Pericardium fibroblast (primary cell): Measurements from ENCODE around the gene S100A4. TPM values are rescaled to one million over a fixed set of nuclear protein-coding genes. Genes with fewer than 3 reads are reported as not detected.

Source experiments
- total RNA-seq: library from RNA; depleted of rRNA; stranded (reverse); fragments of >200 nt; gene quantifications from 2 replicates; pipeline ENCODE4 v1.2.3, GENCODE V29; 2015

The S100A4 gene
- total RNA-seq: 33.4 and 191 TPM in 2 replicates

GRCh38 chr1:153545067-153546055 is at the start of gene S100A4:
Gene S100A4, minus strand, starts transcription at chr1:153545806. Its CDS starts 1,012 bp downstream, at chr1:153544794.

GRCh38 chr1:153565529-153566374 is 20.1 kb upstream of the S100A4 start, which contains the start of gene S100A2:
Gene S100A2, minus strand, starts transcription at chr1:153565844. Its CDS starts 1,967 bp downstream, at chr1:153563877.

GRCh38 chr1:153548722-153549688 is 3.4 kb upstream of the S100A4 start, which contains the start of gene S100A3:
Gene S100A3, minus strand, starts transcription at chr1:153549258. Its CDS starts 773 bp downstream, at chr1:153548485.

GRCh38 chr1:153540394-153541361 is 4.9 kb downstream of the S100A4 start, which contains the start of gene S100A5:
Gene S100A5, minus strand, starts transcription at chr1:153540934. Its CDS starts 743 bp downstream, at chr1:153540191.

GRCh38 chr1:153535242-153536011 is 10.2 kb downstream of the S100A4 start, which contains the start of gene S100A6:
Gene S100A6, minus strand, starts transcription at chr1:153535991. Its CDS starts 652 bp downstream, at chr1:153535339.

Other genes starting within 250 kb of the S100A4 start
- gene PGLYRP3, start 232.9 kb downstream of the S100A4 start, total RNA-seq: not detected in 2 replicates
- gene PGLYRP4, start 197.0 kb downstream of the S100A4 start, total RNA-seq: not detected in 2 replicates
- gene S100A9, start 188.0 kb downstream of the S100A4 start, total RNA-seq: 0.82 TPM in 1 of 2 replicates, not detected in the other
- not detected in 2 replicates for gene S100A12, start 170.2 kb downstream of the S100A4 start, total RNA-seq
- gene S100A8, start 154.7 kb downstream of the S100A4 start, total RNA-seq: not detected in 2 replicates
- gene S100A7A, start 129.3 kb downstream of the S100A4 start, total RNA-seq: not detected in 2 replicates
- not detected in 2 replicates for gene S100A7, start 85.2 kb downstream of the S100A4 start, total RNA-seq
- gene S100A6, start 9.8 kb downstream of the S100A4 start, total RNA-seq: 841 and 1,509 TPM in 2 replicates
- gene S100A5, start 4.9 kb downstream of the S100A4 start, total RNA-seq: not detected in 2 replicates
- gene S100A3, start 3.5 kb upstream of the S100A4 start, total RNA-seq: 2.5 and 10.0 TPM in 2 replicates
- gene S100A2, start 20.0 kb upstream of the S100A4 start, total RNA-seq: not detected in 2 replicates
- 169 and 192 TPM in 2 replicates for gene S100A16, start 67.3 kb upstream of the S100A4 start, total RNA-seq
- gene S100A14, start 70.5 kb upstream of the S100A4 start, total RNA-seq: not detected in 2 replicates
- 178 and 215 TPM in 2 replicates for gene S100A13, start 81.7 kb upstream of the S100A4 start, total RNA-seq
- gene S100A1, start 82.6 kb upstream of the S100A4 start, total RNA-seq: 0.12 and 0.17 TPM in 2 replicates
- 22.6 and 28.5 TPM in 2 replicates for gene CHTOP, start 88.3 kb upstream of the S100A4 start, total RNA-seq
- 59.2 and 71.2 TPM in 2 replicates for gene SNAPIN, start 112.9 kb upstream of the S100A4 start, total RNA-seq
- gene ILF2, start 125.2 kb upstream of the S100A4 start, total RNA-seq: 107 and 114 TPM in 2 replicates
- gene NPR1, start 132.9 kb upstream of the S100A4 start, total RNA-seq: 46.2 and 84.8 TPM in 2 replicates
- 26.0 and 38.2 TPM in 2 replicates for gene INTS3, start 182.2 kb upstream of the S100A4 start, total RNA-seq
- gene SLC27A3, start 229.6 kb upstream of the S100A4 start, total RNA-seq: 53.7 and 65.2 TPM in 2 replicates